CD4-positive, CD25-positive, alpha-beta regulatory T cell (primary cell): ENCODE data around the gene MYADM. TPM values are rescaled to one million over a fixed set of nuclear protein-coding genes. Genes with fewer than 3 reads are reported as not detected.
A peak's percentile ranks its signal among the peaks of the same experiment; 100 is the strongest.

Experiments
- ATAC-seq, 2 donors: fragments of 150-1000 bp; cut with Tn5 transposase; one replicate each; pipeline ENCODE4 v1.10.0; 2021; ENCODE audit warnings: low read depth in 2 of 2, moderate number of reproducible peaks in 2 of 2, moderate library complexity in 1 of 2
- DNase-seq, 3 donors: peaks; one replicate each; pipeline versions ENCODE4 v3.0.0 to v3.0.0-alpha.2; 2012 to 2022; ENCODE audit warnings: mixed read lengths in 1 of 3
- H3K27ac ChIP-seq: one replicate; pipeline ENCODE4 v1.7.0; 2013; ENCODE audit warnings: mild to moderate bottlenecking, low read length; ENCODE audit not compliant: insufficient read depth, poor library complexity, severe bottlenecking
- H3K27me3 ChIP-seq: one replicate; pipeline ENCODE4 v1.7.0; 2013; ENCODE audit warnings: low read length; ENCODE audit not compliant: control insufficient read depth, insufficient read depth
- H3K36me3 ChIP-seq: one replicate; pipeline ENCODE4 v1.7.0; 2013; ENCODE audit warnings: mild to moderate bottlenecking, low read length, moderate library complexity; ENCODE audit not compliant: control insufficient read depth, insufficient read depth
- H3K4me1 ChIP-seq: 2 replicates; pipeline ENCODE4 v1.7.0; 2013; ENCODE audit warnings: mild to moderate bottlenecking, low read length; ENCODE audit not compliant: insufficient read depth, control insufficient read depth, poor library complexity, severe bottlenecking
- H3K4me3 ChIP-seq: one replicate; pipeline ENCODE4 v1.7.0; 2013; ENCODE audit warnings: low read depth, mild to moderate bottlenecking, low read length, moderate library complexity
- H3K9me3 ChIP-seq, 2 experiments: 1 replicate in 1 of 2; 2 replicates in 1 of 2; pipeline ENCODE4 v1.7.0; 2013; ENCODE audit warnings: low read length in 2 of 2, mild to moderate bottlenecking in 1 of 2, moderate library complexity in 1 of 2; ENCODE audit not compliant: control insufficient read depth in 2 of 2
- H3K27ac Mint-ChIP-seq, 3 donors: one replicate each; pipeline ENCODE4 v1.8.0; 2020 to 2022; ENCODE audit warnings: mild to moderate bottlenecking in 3 of 3, mixed read lengths in 3 of 3, moderate library complexity in 2 of 3
- H3K27me3 Mint-ChIP-seq: one replicate; pipeline ENCODE4 v1.8.0; 2022; ENCODE audit warnings: mild to moderate bottlenecking, mixed read lengths
- H3K36me3 Mint-ChIP-seq: one replicate; pipeline ENCODE4 v1.8.0; 2020; ENCODE audit warnings: mixed read lengths
- H3K4me1 Mint-ChIP-seq, 4 donors: one replicate each; pipeline ENCODE4 v1.8.0; 2020 to 2022; ENCODE audit warnings: mixed read lengths in 4 of 4, mild to moderate bottlenecking in 1 of 4
- H3K4me3 Mint-ChIP-seq, 4 donors: one replicate each; pipeline ENCODE4 v1.8.0; 2020 to 2022; ENCODE audit warnings: mild to moderate bottlenecking in 4 of 4, mixed read lengths in 4 of 4, moderate library complexity in 3 of 4
- H3K9me3 Mint-ChIP-seq, 7 donors: one replicate each; pipeline ENCODE4 v1.8.0; 2020 to 2022; ENCODE audit warnings: mixed read lengths in 7 of 7, mild to moderate bottlenecking in 3 of 7, moderate library complexity in 2 of 7
- polyA plus RNA-seq, 4 donors: library from polyadenylated mRNA; unstranded; fragments of 300-500 nt; fragmentation: Illumina TruSeq; gene quantifications; one replicate each; pipeline ENCODE4 v1.2.3, GENCODE V29; 2021
- total RNA-seq: library from RNA; stranded (reverse); gene quantifications from one replicate; pipeline ENCODE4 v1.2.3, GENCODE V29; 2022

Gene MYADM
- total and polyA plus RNA-seq, 5 donors from 2014 or later: 26.1 to 280 (median 35.6) TPM

GRCh38 chr19:53882391-53883050, 14.8 kb downstream of the MYADM start:
- Histone ChIP-seq H3K36me3 (no peaks in the 10 kb centered on the region), H3K9me3 (no peaks in the 10 kb centered on the region), H3K4me3 (no peak overlapping the region), H3K4me1 (peaks cover 39% of the 10 kb centered on the region), H3K27ac (no peak overlapping the region), H3K27me3 (peaks cover 31% of the 10 kb centered on the region)
- no peak for DNase-seq
- Mint-ChIP-seq H3K4me3 (peak overlapping the region in 2 of 4 donors; percentile 52 to 77), H3K9me3 (peaks cover 0 to 2% (median 0%) of the 10 kb centered on the region in 7 donors), H3K27me3 (peaks cover 40% of the 10 kb centered on the region), H3K36me3 (peaks cover 5% of the 10 kb centered on the region), H3K4me1 (peaks cover 6 to 30% (median 10%) of the 10 kb centered on the region in 4 donors), H3K27ac (no peak overlapping the region)
- no peak for ATAC-seq

- H3K27me3 ChIP-seq: peaks cover 31% of the 10 kb centered on the region
Observed at GRCh38 chr19:53883231-53883661, 15.6 kb downstream of the MYADM start.

GRCh38 chr19:53883741-53884140, 16.1 kb downstream of the MYADM start:
- H3K27ac Mint-ChIP-seq: no peak overlapping the region
- H3K27me3 ChIP-seq: peaks cover 30% of the 10 kb centered on the region

More at GRCh38 chr19:53883231-53883661, 15.6 kb downstream of the MYADM start:
- ATAC-seq: no peak
- H3K9me3 Mint-ChIP-seq: peaks cover 0 to 2% (median 0%) of the 10 kb centered on the region in 7 donors
- Histone ChIP-seq H3K4me3 (no peak overlapping the region), H3K36me3 (no peaks in the 10 kb centered on the region), H3K27ac (no peak overlapping the region), H3K9me3 (no peaks in the 10 kb centered on the region), H3K4me1 (peaks cover 38% of the 10 kb centered on the region)
- H3K27me3 Mint-ChIP-seq: peaks cover 44% of the 10 kb centered on the region
- H3K36me3 Mint-ChIP-seq: peaks cover 5% of the 10 kb centered on the region
- DNase-seq: peak in 1 of 3 donors; percentile 53
- H3K27ac Mint-ChIP-seq: no peak overlapping the region
- H3K4me3 Mint-ChIP-seq: peak overlapping the region in 1 of 4 donors; percentile 70
- H3K4me1 Mint-ChIP-seq: peaks cover 4 to 23% (median 8%) of the 10 kb centered on the region in 4 donors

GRCh38 chr19:53884256-53884655, 16.6 kb downstream of the MYADM start:
- H3K27ac Mint-ChIP-seq: no peak overlapping the region

More at GRCh38 chr19:53883741-53884140, 16.1 kb downstream of the MYADM start:
- Histone ChIP-seq H3K27ac (no peak overlapping the region), H3K9me3 (no peaks in the 10 kb centered on the region), H3K36me3 (no peaks in the 10 kb centered on the region), H3K4me1 (peaks cover 36% of the 10 kb centered on the region), H3K4me3 (no peak overlapping the region)
- no peaks in the 10 kb centered on the region for H3K9me3 Mint-ChIP-seq
- peaks cover 5% of the 10 kb centered on the region for H3K36me3 Mint-ChIP-seq
- H3K4me1 Mint-ChIP-seq: peaks cover 4 to 20% (median 7%) of the 10 kb centered on the region in 4 donors
- H3K27me3 Mint-ChIP-seq: peaks cover 47% of the 10 kb centered on the region
- ATAC-seq (no peak), DNase-seq (no peak)
- peak overlapping the region in 3 of 4 donors; percentile 56 to 70 (median 68) for H3K4me3 Mint-ChIP-seq

GRCh38 chr19:53885036-53885435, 17.4 kb downstream of the MYADM start:
- H3K27me3 ChIP-seq: peaks cover 21% of the 10 kb centered on the region
- no peaks in the 10 kb centered on the region for H3K36me3 ChIP-seq
- Mint-ChIP-seq H3K9me3 (peaks cover 0 to 2% (median 0%) of the 10 kb centered on the region in 7 donors), H3K36me3 (peaks cover 5% of the 10 kb centered on the region), H3K27me3 (peaks cover 47% of the 10 kb centered on the region), H3K27ac (no peak overlapping the region), H3K4me1 (peaks cover 4 to 18% (median 8%) of the 10 kb centered on the region in 4 donors), H3K4me3 (no peak overlapping the region)
- DNase-seq (no peak), ATAC-seq (no peak)
- peaks cover 27% of the 10 kb centered on the region for H3K4me1 ChIP-seq
- H3K9me3 ChIP-seq: no peaks in the 10 kb centered on the region
- H3K27ac ChIP-seq: no peak overlapping the region
- H3K4me3 ChIP-seq: no peak overlapping the region

More at GRCh38 chr19:53884256-53884655, 16.6 kb downstream of the MYADM start:
- H3K36me3 Mint-ChIP-seq: peaks cover 5% of the 10 kb centered on the region
- H3K4me3 Mint-ChIP-seq: peak overlapping the region in 1 of 4 donors; percentile 70
- H3K27me3 ChIP-seq: peaks cover 27% of the 10 kb centered on the region
- no peak overlapping the region for H3K4me3 ChIP-seq
- H3K9me3 ChIP-seq: no peaks in the 10 kb centered on the region
- DNase-seq (no peak), ATAC-seq (no peak)
- H3K27ac ChIP-seq: no peak overlapping the region
- peaks cover 0 to 1% (median 0%) of the 10 kb centered on the region in 7 donors for H3K9me3 Mint-ChIP-seq
- H3K4me1 Mint-ChIP-seq: peaks cover 4 to 16% (median 6%) of the 10 kb centered on the region in 4 donors
- peaks cover 31% of the 10 kb centered on the region for H3K4me1 ChIP-seq
- peaks cover 47% of the 10 kb centered on the region for H3K27me3 Mint-ChIP-seq
- H3K36me3 ChIP-seq: no peaks in the 10 kb centered on the region

- no peak for DNase-seq
- H3K27me3 ChIP-seq: no peaks in the 10 kb centered on the region
- ATAC-seq: no peak
- no peaks in the 10 kb centered on the region for H3K9me3 ChIP-seq
- H3K4me3 ChIP-seq: no peak overlapping the region
- H3K27me3 Mint-ChIP-seq: peaks cover 37% of the 10 kb centered on the region
- no peaks in the 10 kb centered on the region for H3K36me3 ChIP-seq
- H3K4me3 Mint-ChIP-seq: no peak overlapping the region
- H3K27ac Mint-ChIP-seq: no peak overlapping the region
- H3K4me1 Mint-ChIP-seq: peaks cover 0 to 6% (median 4%) of the 10 kb centered on the region in 4 donors
- no peak overlapping the region for H3K27ac ChIP-seq
- no peaks in the 10 kb centered on the region for H3K36me3 Mint-ChIP-seq
- peaks cover 3% of the 10 kb centered on the region for H3K4me1 ChIP-seq
- H3K9me3 Mint-ChIP-seq: peaks cover 0 to 4% (median 0%) of the 10 kb centered on the region in 7 donors
Observed at GRCh38 chr19:53892301-53892980, 24.8 kb downstream of the MYADM start.

- H3K36me3 Mint-ChIP-seq: no peaks in the 10 kb centered on the region
Observed at GRCh38 chr19:53892981-53893325, 25.3 kb downstream of the MYADM start.

More at GRCh38 chr19:53892981-53893325, 25.3 kb downstream of the MYADM start:
- Histone ChIP-seq H3K36me3 (no peaks in the 10 kb centered on the region), H3K4me3 (no peak overlapping the region), H3K27me3 (no peaks in the 10 kb centered on the region), H3K4me1 (peaks cover 3% of the 10 kb centered on the region), H3K9me3 (no peaks in the 10 kb centered on the region), H3K27ac (no peak overlapping the region)
- Mint-ChIP-seq H3K4me3 (no peak overlapping the region), H3K9me3 (peaks cover 0 to 4% (median 0%) of the 10 kb centered on the region in 7 donors), H3K27me3 (peaks cover 41% of the 10 kb centered on the region), H3K27ac (no peak overlapping the region), H3K4me1 (peaks cover 0 to 6% (median 4%) of the 10 kb centered on the region in 4 donors)
- no peak for ATAC-seq
- DNase-seq: no peak
